ENCODE data around the gene REXO2.

- TF ChIP-seq MYNN (tag by site-specific recombination; IDR thresholded peaks at IDR 0.05; ENCODE audit: borderline replicate concordance) (no peak), ZNF140 (tag by site-specific recombination; IDR thresholded peaks at IDR 0.05) (no peak), ZNF292 (tag by site-specific recombination; IDR thresholded peaks at IDR 0.05; ENCODE audit: borderline replicate concordance, low read depth) (no peak), BCL6B (tag by site-specific recombination; IDR thresholded peaks at IDR 0.05) (no peak), ZNF391 (tag by site-specific recombination; IDR thresholded peaks at IDR 0.05; ENCODE audit: borderline replicate concordance, low read depth) (no peak), CTCF (tag by site-specific recombination; IDR thresholded peaks at IDR 0.05) (no peak), ZNF121 (tag by site-specific recombination; IDR thresholded peaks at IDR 0.05) (no peak), ZFP3 (tag by site-specific recombination; IDR thresholded peaks at IDR 0.05; ENCODE audit: low read depth) (no peak), REST (tag by site-specific recombination; IDR thresholded peaks at IDR 0.05) (no peak), ZNF138 (tag by site-specific recombination; IDR thresholded peaks at IDR 0.05; ENCODE audit: borderline replicate concordance) (no peak), ZNF704 (tag by site-specific recombination; IDR thresholded peaks at IDR 0.05) (no peak), ZNF311 (tag by site-specific recombination; IDR thresholded peaks at IDR 0.05; ENCODE audit: borderline replicate concordance) (no peak), ZNF202 (tag by site-specific recombination; IDR thresholded peaks at IDR 0.05; ENCODE audit: borderline replicate concordance) (no peak), ZSCAN23 (tag by site-specific recombination; IDR thresholded peaks at IDR 0.05) (no peak)
These were observed 2.7 kb downstream of the REXO2 start for GRCh38 chr11:114441921-114442320.

Data from HEK293 (cell line).